Left kidney (tissue), 2 donors: ENCODE results near the gene C3orf85. TPM values are rescaled to one million over a fixed set of nuclear protein-coding genes. Genes with fewer than 3 reads are reported as not detected.

Source experiments
- DNase-seq: peaks from one replicate; pipeline ENCODE4 v3.0.0-alpha.2; 2013
- polyA plus RNA-seq: library from polyadenylated mRNA; unstranded; fragments of 120-200 nt; gene quantifications from one replicate; pipeline ENCODE4 v1.2.1, GENCODE V29; 2013; ENCODE audit not compliant: insufficient read length

C3orf85 gene
- polyA plus RNA-seq, 1 donor = 17.9 TPM

- DNase-seq = no peak
Measured at GRCh38 chr3:109143646-109144045, 7.1 kb downstream of the C3orf85 start.

- DNase-seq = no peak
Measured at GRCh38 chr3:109149078-109149477, 12.6 kb downstream of the C3orf85 start.

GRCh38 chr3:109152320-109152719 is 15.8 kb downstream of the C3orf85 start:
- DNase-seq = no peak

GRCh38 chr3:109154979-109155378 is 18.5 kb downstream of the C3orf85 start:
- no peak for DNase-seq

- no peak for DNase-seq
Measured at GRCh38 chr3:109155828-109156227, 19.3 kb downstream of the C3orf85 start.

GRCh38 chr3:109161487-109162123 is 25.1 kb downstream of the C3orf85 start:
- DNase-seq = no peak

- no peak for DNase-seq
Measured at GRCh38 chr3:109165905-109166304, 29.4 kb downstream of the C3orf85 start.

GRCh38 chr3:109171479-109171878 is 35.0 kb downstream of the C3orf85 start:
- DNase-seq = no peak

- DNase-seq = no peak
Measured at GRCh38 chr3:109175411-109175810, 38.9 kb downstream of the C3orf85 start.

GRCh38 chr3:109176726-109177125 is 40.2 kb downstream of the C3orf85 start:
- DNase-seq = no peak

- DNase-seq = no peak
Measured at GRCh38 chr3:109177908-109178307, 41.4 kb downstream of the C3orf85 start.

GRCh38 chr3:109178708-109179107 is 42.2 kb downstream of the C3orf85 start:
- DNase-seq = no peak

- no peak for DNase-seq
Measured at GRCh38 chr3:109184726-109185125, 48.2 kb downstream of the C3orf85 start.

GRCh38 chr3:109187390-109187789 is 50.9 kb downstream of the C3orf85 start:
- no peak for DNase-seq

- DNase-seq = no peak
Measured at GRCh38 chr3:109188741-109189140, 52.2 kb downstream of the C3orf85 start.

GRCh38 chr3:109191421-109191820 is 54.9 kb downstream of the C3orf85 start:
- DNase-seq = no peak

- no peak for DNase-seq
Measured at GRCh38 chr3:109195815-109196214, 59.3 kb downstream of the C3orf85 start.

Other genes with a start within 250 kb of the C3orf85 start
- 0.52 TPM for gene GUCA1C, start 182.8 kb upstream of the C3orf85 start, polyA plus RNA-seq
- 0.57 TPM for gene MORC1, start 18.6 kb upstream of the C3orf85 start, polyA plus RNA-seq
- 1.0 TPM for gene DPPA2, start 179.8 kb downstream of the C3orf85 start, polyA plus RNA-seq
- gene DPPA4, start 200.8 kb downstream of the C3orf85 start, polyA plus RNA-seq = 6.1 TPM